CD14-positive monocyte (primary cell): ENCODE measurements around the gene MIDN. TPM values are rescaled to one million over a fixed set of nuclear protein-coding genes. Genes with fewer than 3 reads are reported as not detected.

ENCODE experiments used
- DNase-seq, 3 donors: peaks; one replicate each; pipeline ENCODE4 v3.0.0-alpha.2; 2011 to 2022
- H2AFZ ChIP-seq: 2 replicates; pipeline ENCODE4 v1.6.0; 2012; ENCODE audit warnings: mild to moderate bottlenecking, low read depth, low read length, inconsistent platforms; ENCODE audit not compliant: insufficient read depth, poor library complexity, severe bottlenecking
- H3K27ac ChIP-seq, 2 donors: 1 replicate in 1 of 2; 2 replicates in 1 of 2; pipeline ENCODE4 v1.5.1; 2012 to 2013; ENCODE audit warnings: low read length in 2 of 2, control low read depth in 1 of 2, inconsistent platforms in 1 of 2, low read depth in 1 of 2, mild to moderate bottlenecking in 1 of 2
- H3K27me3 ChIP-seq, 2 donors: one replicate each; pipeline versions ENCODE4 v1.6.0 to v1.6.1; 2011 to 2013; ENCODE audit warnings: low read length in 2 of 2; ENCODE audit not compliant: control insufficient read depth in 2 of 2, insufficient read depth in 2 of 2
- H3K36me3 ChIP-seq, 2 donors: replicated peaks in 1 of 2; 1 replicate in 1 of 2; 2 replicates in 1 of 2; pipeline versions ENCODE4 v1.5.1 to v1.6.1; 2012 to 2013; ENCODE audit warnings: low read length in 2 of 2, control low read depth in 1 of 2, inconsistent platforms in 1 of 2, mild to moderate bottlenecking in 1 of 2; ENCODE audit not compliant: insufficient read depth in 2 of 2, control insufficient read depth in 1 of 2
- H3K4me1 ChIP-seq, 2 donors: 1 replicate in 1 of 2; 2 replicates in 1 of 2; pipeline versions ENCODE4 v1.5.1 to v1.6.1; 2012 to 2013; ENCODE audit warnings: low read length in 2 of 2, control low read depth in 1 of 2, inconsistent platforms in 1 of 2, mild to moderate bottlenecking in 1 of 2, moderate library complexity in 1 of 2; ENCODE audit not compliant: insufficient read depth in 2 of 2, control insufficient read depth in 1 of 2
- H3K4me2 ChIP-seq: replicated peaks from 2 replicates; pipeline ENCODE3; 2012; ENCODE audit warnings: low read length, moderate library complexity, mild to moderate bottlenecking; ENCODE audit not compliant: poor library complexity, severe bottlenecking; ENCODE audit errors: extremely low read depth
- H3K4me3 ChIP-seq, 3 experiments: fragments of 200-600 bp in 1 of 3; sonication (generic) in 1 of 3; replicated peaks in 1 of 3; 1 replicate in 2 of 3; 2 replicates in 1 of 3; pipeline ENCODE4 v1.5.1; 2011 to 2013; ENCODE audit warnings: low read length in 3 of 3, mild to moderate bottlenecking in 3 of 3, control low read depth in 2 of 3, low read depth in 2 of 3, inconsistent platforms in 1 of 3, moderate library complexity in 1 of 3
- H3K79me2 ChIP-seq: 2 replicates; pipeline ENCODE4 v1.6.0; 2012; ENCODE audit warnings: mild to moderate bottlenecking, control low read depth, inconsistent platforms, low read length, moderate library complexity; ENCODE audit not compliant: insufficient read depth
- H3K9ac ChIP-seq: 2 replicates; pipeline ENCODE4 v1.6.0; 2017; ENCODE audit warnings: low read length, mild to moderate bottlenecking; ENCODE audit not compliant: insufficient read depth, poor library complexity, severe bottlenecking
- H3K9me3 ChIP-seq, 2 donors: replicated peaks in 1 of 2; 1 replicate in 1 of 2; 2 replicates in 1 of 2; pipeline versions ENCODE4 v1.5.1 to v1.6.1; 2012 to 2013; ENCODE audit warnings: low read length in 2 of 2, control low read depth in 1 of 2; ENCODE audit not compliant: control insufficient read depth in 1 of 2, insufficient read depth in 1 of 2
- H4K20me1 ChIP-seq: 2 replicates; pipeline ENCODE4 v1.6.0; 2012; ENCODE audit warnings: mild to moderate bottlenecking, low read length, control low read depth, moderate library complexity; ENCODE audit not compliant: insufficient read depth
- H3K27ac Mint-ChIP-seq, 7 donors: one replicate each; pipeline ENCODE4 v1.8.0; 2020; ENCODE audit warnings: mild to moderate bottlenecking in 7 of 7, mixed read lengths in 7 of 7, moderate library complexity in 6 of 7, inconsistent platforms in 2 of 7
- H3K27me3 Mint-ChIP-seq, 3 donors: one replicate each; pipeline ENCODE4 v1.8.0; 2021 to 2022; ENCODE audit warnings: low read depth in 3 of 3, mild to moderate bottlenecking in 3 of 3, mixed read lengths in 3 of 3, moderate library complexity in 3 of 3, inconsistent platforms in 1 of 3
- H3K36me3 Mint-ChIP-seq, 2 donors: one replicate each; pipeline ENCODE4 v1.8.0; 2020; ENCODE audit warnings: mixed read lengths in 2 of 2, inconsistent platforms in 1 of 2, mild to moderate bottlenecking in 1 of 2
- H3K4me1 Mint-ChIP-seq: one replicate; pipeline ENCODE4 v1.8.0; 2020; ENCODE audit warnings: mild to moderate bottlenecking, mixed read lengths
- H3K4me3 Mint-ChIP-seq, 2 donors: one replicate each; pipeline ENCODE4 v1.8.0; 2020; ENCODE audit warnings: mild to moderate bottlenecking in 2 of 2, mixed read lengths in 2 of 2, moderate library complexity in 1 of 2
- H3K9me3 Mint-ChIP-seq, 7 donors: one replicate each; pipeline ENCODE4 v1.8.0; 2020 to 2022; ENCODE audit warnings: mixed read lengths in 7 of 7, mild to moderate bottlenecking in 6 of 7, moderate library complexity in 6 of 7, inconsistent platforms in 2 of 7
- CTCF ChIP-seq: fragments of 200-600 bp; IDR thresholded peaks from one replicate; pipeline ENCODE4 v1.8.0; 2022; ENCODE audit warnings: antibody characterized with exemption, mild to moderate bottlenecking
- WGBS: methylation state at CpG from one replicate; pipeline ENCODE4 v1.1.5; 2013; ENCODE audit warnings: missing lambda C conversion rate; ENCODE audit not compliant: insufficient coverage; 5-methylcytosine and 5-hydroxymethylcytosine counted together
- intact Hi-C, 2 donors: fragments of 100-400 bp; cut with micrococcal nuclease; formaldehyde crosslinking; loops; one replicate each; pipeline versions ENCODE4 v1.15.0 to v1.15.1; 2023
- polyA plus RNA-seq, 3 donors: library from polyadenylated mRNA; depleted of rRNA in 1 of 3; unstranded in 2 of 3; stranded (reverse) in 1 of 3; fragments of 300-500 nt in 2 of 3; fragments of >200 nt in 1 of 3; fragmentation: Illumina TruSeq in 2 of 3; gene quantifications; 1 replicate in 2 of 3; 2 replicates in 1 of 3; pipeline ENCODE4 v1.2.3, GENCODE V29; 2012 to 2021

The MIDN gene
- polyA plus RNA-seq, 3 donors = 5.6 to 301 (median 11.0) TPM

- DNase-seq = no peak
- 37% methylated on average over 34 of the region's 38 CpGs for WGBS
- no peaks in the 10 kb centered on the region for H4K20me1 ChIP-seq
- no peak overlapping the region for H3K4me2 ChIP-seq
- H3K27ac ChIP-seq = no peak overlapping the region
- no peak overlapping the region for H2AFZ ChIP-seq
- peaks cover 3% of the 10 kb centered on the region for H3K4me1 Mint-ChIP-seq
- peaks cover 0 to 7% of the 10 kb centered on the region in 2 donors for H3K36me3 Mint-ChIP-seq
- peaks cover 14 to 54% of the 10 kb centered on the region in 2 donors for H3K27me3 ChIP-seq
- no peaks in the 10 kb centered on the region for H3K79me2 ChIP-seq
- intact Hi-C loops = no loop called here
- no peak overlapping the region for H3K27ac Mint-ChIP-seq
- H3K9me3 Mint-ChIP-seq = peaks cover 0 to 13% (median 5%) of the 10 kb centered on the region in 7 donors
- H3K36me3 ChIP-seq = no peaks in the 10 kb centered on the region
- H3K9ac ChIP-seq = no peak overlapping the region
- no peak overlapping the region for H3K4me3 ChIP-seq
- H3K9me3 ChIP-seq = peaks cover 0 to 10% of the 10 kb centered on the region in 2 donors
- H3K4me1 ChIP-seq = no peaks in the 10 kb centered on the region
- H3K27me3 Mint-ChIP-seq = peaks cover 40 to 69% (median 45%) of the 10 kb centered on the region in 3 donors
- no peak for TF ChIP-seq CTCF
- peak overlapping the region in 1 of 2 donors; percentile 81 for H3K4me3 Mint-ChIP-seq
Observed at GRCh38 chr19:1286487-1287353, 38.3 kb downstream of the MIDN start.

- Histone ChIP-seq H4K20me1 (no peaks in the 10 kb centered on the region), H3K4me1 (no peaks in the 10 kb centered on the region), H3K4me2 (no peak overlapping the region), H3K27ac (no peak overlapping the region), H3K4me3 (no peak overlapping the region), H3K79me2 (no peaks in the 10 kb centered on the region), H3K36me3 (no peaks in the 10 kb centered on the region), H3K9ac (no peak overlapping the region), H2AFZ (no peak overlapping the region), H3K27me3 (peaks cover 14 to 54% of the 10 kb centered on the region in 2 donors), H3K9me3 (peaks cover 0 to 10% of the 10 kb centered on the region in 2 donors)
- peaks cover 0 to 7% of the 10 kb centered on the region in 2 donors for H3K36me3 Mint-ChIP-seq
- no peak for TF ChIP-seq CTCF
- WGBS = 25% methylated on average over 42 of the region's 55 CpGs
- peak overlapping the region in 1 of 2 donors; percentile 62 for H3K4me3 Mint-ChIP-seq
- H3K27me3 Mint-ChIP-seq = peaks cover 42 to 71% (median 51%) of the 10 kb centered on the region in 3 donors
- H3K27ac Mint-ChIP-seq = no peak overlapping the region
- H3K9me3 Mint-ChIP-seq = peaks cover 0 to 13% (median 5%) of the 10 kb centered on the region in 7 donors
- H3K4me1 Mint-ChIP-seq = peaks cover 3% of the 10 kb centered on the region
- DNase-seq = no peak
- intact Hi-C loops = no loop called here
Observed at GRCh38 chr19:1287354-1288225, 39.2 kb downstream of the MIDN start.
